GM13977 (cell line): Measurements from ENCODE around the gene DYNC1H1.

Source experiments
- DNase-seq: peaks from one replicate; pipeline ENCODE4 v3.0.0; 2012; ENCODE audit warnings: low spot score
- CTCF ChIP-seq: IDR thresholded peaks from 2 replicates; pipeline ENCODE4 v1.5.1; 2012; ENCODE audit warnings: mild to moderate bottlenecking, control low read depth; ENCODE audit not compliant: insufficient read depth; ENCODE audit errors: extremely low read depth, missing control alignments
- in situ Hi-C: fragments of 300-500 bp; cut with MboI; formaldehyde crosslinking; loops from one replicate; pipeline ENCODE4 v1.12.0; 2022; ENCODE audit warnings: low sequenced_read_pairs, low pct_unique_long_range_greater_than_20kb, mixed read lengths, inconsistent platforms; ENCODE audit not compliant: unreplicated experiment

Gene DYNC1H1

GRCh38 chr14:102013669-102014200, 49.4 kb downstream of the DYNC1H1 start:
- no peak for DNase-seq
- in situ Hi-C loops: no loop called here
- no peak for TF ChIP-seq CTCF

DNA sequence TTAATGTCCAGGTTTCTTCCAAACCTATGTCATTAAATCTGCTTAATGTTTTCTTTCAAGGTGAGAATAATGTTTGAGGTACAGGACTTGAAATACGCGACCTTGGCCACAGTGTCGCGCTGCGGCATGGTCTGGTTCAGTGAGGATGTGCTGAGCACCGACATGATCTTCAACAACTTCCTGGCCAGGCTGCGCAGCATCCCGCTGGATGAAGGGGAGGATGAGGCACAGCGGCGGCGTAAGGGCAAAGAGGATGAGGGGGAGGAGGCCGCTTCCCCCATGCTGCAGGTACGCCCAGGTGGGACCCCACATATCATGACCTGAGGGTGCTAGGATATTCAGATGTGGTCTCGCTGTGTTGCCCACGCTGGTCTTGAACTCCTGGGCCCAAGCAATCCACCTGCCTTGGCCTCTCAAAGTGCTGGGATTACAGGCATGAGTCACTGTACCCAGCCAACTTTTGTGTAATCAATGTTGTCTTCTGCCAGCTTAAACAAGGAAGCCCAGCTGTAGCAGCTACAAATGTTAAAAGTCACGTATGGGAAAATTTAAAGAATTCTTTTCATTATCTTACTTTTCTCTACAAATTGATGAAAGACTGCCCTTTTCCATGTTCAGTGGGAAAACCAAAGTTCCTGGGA, 50.8 kb downstream of the DYNC1H1 start:
- no peak for DNase-seq
- in situ Hi-C loops: no loop called here
- TF ChIP-seq CTCF: no peak

- in situ Hi-C loops: no loop called here
- TF ChIP-seq CTCF: no peak
- no peak for DNase-seq
Observed at GRCh38 chr14:102015771-102016170, 51.4 kb downstream of the DYNC1H1 start.

- in situ Hi-C loops: no loop called here
- DNase-seq: no peak
- no peak for TF ChIP-seq CTCF
Observed at GRCh38 chr14:102016420-102017090, 52.2 kb downstream of the DYNC1H1 start.

GRCh38 chr14:102018251-102018650, 53.9 kb downstream of the DYNC1H1 start:
- DNase-seq: no peak
- in situ Hi-C loops: no loop called here
- no peak for TF ChIP-seq CTCF

DNA sequence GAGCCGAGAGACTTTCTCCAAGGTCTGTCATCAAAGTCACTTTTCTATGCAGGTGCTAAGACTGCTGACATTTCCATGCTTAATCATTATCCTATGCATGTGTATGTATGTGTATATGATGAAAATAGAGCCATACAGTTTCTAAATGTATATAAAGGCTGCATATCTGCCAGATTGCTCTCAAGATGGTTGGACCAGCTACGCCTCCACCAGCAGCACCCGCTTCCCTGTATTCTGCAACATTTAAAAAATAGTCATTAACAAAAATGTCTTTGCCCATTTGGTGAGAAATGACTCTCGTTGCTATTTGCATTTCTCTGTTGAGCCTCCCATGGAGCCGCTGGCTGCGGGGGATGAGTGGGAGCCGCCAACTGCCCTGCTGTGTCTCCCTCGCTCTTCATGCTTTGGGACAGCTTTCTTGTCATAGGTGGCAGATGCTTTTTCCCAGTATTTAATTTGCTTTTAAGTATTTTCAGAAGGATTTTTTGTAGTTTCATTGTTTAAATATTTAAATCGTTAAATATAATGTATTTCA, 54.7 kb downstream of the DYNC1H1 start:
- DNase-seq: no peak
- in situ Hi-C loops: no loop called here
- TF ChIP-seq CTCF: no peak
